ENCODE measurements around the gene MARCHF7.
"Not testable (repeated sequence)": the region's sequence is repeated elsewhere in the genome, so short reads cannot be mapped to it uniquely, and the experiment has no call there.

MARCHF7 gene

GRCh38 chr2:159712143-159712928, at the start of gene MARCHF7:
Gene MARCHF7 (plus strand): TSS chr2:159712506. CDS start chr2:159729023, 16,517 bp downstream.
- peak within 1 kb of the TSS; percentile 97 for H3K4me2 ChIP-seq (ENCODE audit: low read length)
- peaks cover 51% of the 10 kb centered on the region for H3K4me1 ChIP-seq (ENCODE audit: control insufficient read depth, low read length)
- H3K79me2 ChIP-seq (ENCODE audit: control insufficient read depth, low read length), result peaks cover 57% of the 10 kb centered on the region
- peaks cover 50% of the 10 kb centered on the region for H3K36me3 ChIP-seq (ENCODE audit: control insufficient read depth, low read length)
- 0 out of 2 replicates have a peak, but pooled peaks cover 6% of the 10 kb centered on the region for H3F3A ChIP-seq (ENCODE audit: control insufficient read depth, insufficient read depth)
- H3K9me3 ChIP-seq (ENCODE audit: control insufficient read depth, insufficient read depth, low read length), result no peaks in the 10 kb centered on the region
- H3K27ac ChIP-seq (ENCODE audit: low read depth, low read length), result peak within 1 kb of the TSS; percentile 80
- H3K9me2 ChIP-seq (replicated peaks; ENCODE audit: control insufficient read depth, low read length), result no peaks in the 10 kb centered on the region
- H3K27me3 ChIP-seq (ENCODE audit: control insufficient read depth, low read length), result no peaks in the 10 kb centered on the region
- peak within 1 kb of the TSS; percentile 90 for H3K4me3 ChIP-seq (ENCODE audit: low read length)
- H4K20me1 ChIP-seq (ENCODE audit: control insufficient read depth, insufficient read depth, low read depth, low read length), result peaks cover 30% of the 10 kb centered on the region
- TF ChIP-seq CTCF (IDR thresholded peaks at IDR 0.05; ENCODE audit: low read depth, low read length, poor library complexity, severe bottlenecking) (peak; percentile 71), EZH2phosphoT487 (IDR thresholded peaks at IDR 0.05; ENCODE audit: borderline replicate concordance, low read length) (no peak)

GRCh38 chr2:159667423-159667822, 44.9 kb upstream of the MARCHF7 start:
- not testable (repeated sequence) for H3K4me3 ChIP-seq (ENCODE audit: low read length); H4K20me1 ChIP-seq (ENCODE audit: control insufficient read depth, insufficient read depth, low read depth, low read length); H3K27me3 ChIP-seq (ENCODE audit: control insufficient read depth, low read length); H3K4me2 ChIP-seq (ENCODE audit: low read length); H3K4me1 ChIP-seq (ENCODE audit: control insufficient read depth, low read length); H3F3A ChIP-seq (ENCODE audit: control insufficient read depth, insufficient read depth); H3K36me3 ChIP-seq (ENCODE audit: control insufficient read depth, low read length); H3K9me3 ChIP-seq (ENCODE audit: control insufficient read depth, insufficient read depth, low read length); H3K79me2 ChIP-seq (ENCODE audit: control insufficient read depth, low read length); H3K9me2 ChIP-seq (replicated peaks; ENCODE audit: control insufficient read depth, low read length); H3K27ac ChIP-seq (ENCODE audit: low read depth, low read length)

GRCh38 chr2:159671047-159671446, 41.3 kb upstream of the MARCHF7 start:
- H3K4me3 ChIP-seq (ENCODE audit: low read length), result no peak overlapping the region
- no peaks in the 10 kb centered on the region for H3K9me2 ChIP-seq (replicated peaks; ENCODE audit: control insufficient read depth, low read length)
- no peaks in the 10 kb centered on the region for H3F3A ChIP-seq (ENCODE audit: control insufficient read depth, insufficient read depth)
- no peaks in the 10 kb centered on the region for H3K9me3 ChIP-seq (ENCODE audit: control insufficient read depth, insufficient read depth, low read length)
- no peak for TF ChIP-seq CTCF (IDR thresholded peaks at IDR 0.05; ENCODE audit: low read depth, low read length, poor library complexity, severe bottlenecking)
- TF ChIP-seq EZH2phosphoT487 (IDR thresholded peaks at IDR 0.05; ENCODE audit: borderline replicate concordance, low read length), result no peak
- H3K36me3 ChIP-seq (ENCODE audit: control insufficient read depth, low read length), result no peaks in the 10 kb centered on the region
- no peaks in the 10 kb centered on the region for H3K27me3 ChIP-seq (ENCODE audit: control insufficient read depth, low read length)
- no peaks in the 10 kb centered on the region for H4K20me1 ChIP-seq (ENCODE audit: control insufficient read depth, insufficient read depth, low read depth, low read length)
- no peaks in the 10 kb centered on the region for H3K79me2 ChIP-seq (ENCODE audit: control insufficient read depth, low read length)
- no peak overlapping the region for H3K4me2 ChIP-seq (ENCODE audit: low read length)
- H3K4me1 ChIP-seq (ENCODE audit: control insufficient read depth, low read length), result no peaks in the 10 kb centered on the region
- no peak overlapping the region for H3K27ac ChIP-seq (ENCODE audit: low read depth, low read length)

GRCh38 chr2:159677654-159678053, 34.7 kb upstream of the MARCHF7 start:
- Histone ChIP-seq H3K27me3 (ENCODE audit: control insufficient read depth, low read length) (no peaks in the 10 kb centered on the region), H3K4me1 (ENCODE audit: control insufficient read depth, low read length) (no peaks in the 10 kb centered on the region), H3K79me2 (ENCODE audit: control insufficient read depth, low read length) (no peaks in the 10 kb centered on the region), H3K36me3 (ENCODE audit: control insufficient read depth, low read length) (no peaks in the 10 kb centered on the region), H3K9me2 (replicated peaks; ENCODE audit: control insufficient read depth, low read length) (no peaks in the 10 kb centered on the region), H3K27ac (ENCODE audit: low read depth, low read length) (no peak overlapping the region), H3F3A (ENCODE audit: control insufficient read depth, insufficient read depth) (no peaks in the 10 kb centered on the region), H4K20me1 (ENCODE audit: control insufficient read depth, insufficient read depth, low read depth, low read length) (no peaks in the 10 kb centered on the region), H3K4me2 (ENCODE audit: low read length) (no peak overlapping the region), H3K4me3 (ENCODE audit: low read length) (no peak overlapping the region), H3K9me3 (ENCODE audit: control insufficient read depth, insufficient read depth, low read length) (no peaks in the 10 kb centered on the region)
- TF ChIP-seq CTCF (IDR thresholded peaks at IDR 0.05; ENCODE audit: low read depth, low read length, poor library complexity, severe bottlenecking), result peak; percentile 47
- no peak for TF ChIP-seq EZH2phosphoT487 (IDR thresholded peaks at IDR 0.05; ENCODE audit: borderline replicate concordance, low read length)
